T-helper 1 cell treated with Interleukin-12 subunit alpha and Interleukin-12 subunit beta and Interleukin-4 antibody, amounts not matched to agents 30 ng/mL and 1 ng/mL, for 36 hours (primary cell): ENCODE measurements around the gene LRRK1. TPM values are rescaled to one million over a fixed set of nuclear protein-coding genes. Genes with fewer than 3 reads are reported as not detected.
"Not testable (repeated sequence)": the region's sequence is repeated elsewhere in the genome, so short reads cannot be mapped to it uniquely, and the experiment has no call there.

Experiments
- intact Hi-C: fragments of 100-400 bp; cut with micrococcal nuclease; formaldehyde crosslinking; loops from one replicate; pipeline ENCODE4 v1.15.1; 2024
- total RNA-seq: library from RNA; stranded (reverse); gene quantifications from 2 replicates; pipeline ENCODE4 v1.2.3, GENCODE V29; 2022

Gene LRRK1
- total RNA-seq, 1 donor from 2014 or later, result 0.86 TPM

DNA sequence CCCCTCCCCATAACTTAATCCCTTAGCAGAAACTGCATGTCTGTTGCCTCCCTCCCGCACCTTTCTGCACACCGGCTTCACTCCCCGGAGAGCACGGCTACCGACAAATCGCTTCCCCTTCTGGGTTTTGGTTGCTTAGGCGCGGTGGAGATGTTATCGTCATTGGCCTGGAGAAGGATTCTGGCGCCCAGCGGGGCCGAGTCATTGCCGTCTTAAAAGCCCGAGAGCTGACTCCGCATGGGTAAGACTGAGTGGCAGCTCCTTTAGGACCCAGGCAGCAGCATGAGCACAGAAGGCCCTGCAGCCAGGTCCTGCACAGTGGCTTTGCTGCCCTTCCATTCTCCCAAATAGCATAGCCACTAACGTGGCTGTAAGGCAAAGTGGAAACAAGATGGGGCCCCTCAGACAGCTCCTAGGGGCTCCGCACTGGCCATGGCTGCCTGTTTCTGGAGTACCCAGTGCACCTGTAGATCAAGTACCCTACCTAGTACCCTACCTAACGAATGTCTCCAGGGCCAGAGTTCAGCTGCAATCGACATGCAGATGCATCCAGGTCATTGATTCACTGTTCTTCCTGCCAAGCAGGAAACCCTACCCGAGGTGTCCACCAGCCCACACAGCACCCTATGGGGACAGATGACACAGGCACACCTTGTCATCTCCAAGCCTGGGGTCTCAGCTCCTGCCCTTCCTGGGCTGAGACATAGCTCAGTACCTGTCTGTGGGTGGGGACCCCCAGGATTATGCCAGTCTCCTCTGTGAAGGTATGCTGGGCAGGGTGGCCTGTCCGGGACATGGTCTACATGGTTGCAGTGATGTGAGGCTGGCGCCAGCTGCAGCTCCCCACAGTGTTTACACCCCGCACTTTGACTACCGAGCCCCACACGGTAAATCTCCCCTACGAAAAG, 147.6 kb downstream of the LRRK1 start:
- intact Hi-C loops, result no loop called here

GRCh38 chr15:101067660-101068522, 148.7 kb downstream of the LRRK1 start:
- intact Hi-C loops, result no loop called here

GRCh38 chr15:101068523-101068960, 149.4 kb downstream of the LRRK1 start:
- intact Hi-C loops, result no loop called here

- intact Hi-C loops, result no loop called here
Measured at GRCh38 chr15:101068961-101069653, 149.9 kb downstream of the LRRK1 start.

DNA sequence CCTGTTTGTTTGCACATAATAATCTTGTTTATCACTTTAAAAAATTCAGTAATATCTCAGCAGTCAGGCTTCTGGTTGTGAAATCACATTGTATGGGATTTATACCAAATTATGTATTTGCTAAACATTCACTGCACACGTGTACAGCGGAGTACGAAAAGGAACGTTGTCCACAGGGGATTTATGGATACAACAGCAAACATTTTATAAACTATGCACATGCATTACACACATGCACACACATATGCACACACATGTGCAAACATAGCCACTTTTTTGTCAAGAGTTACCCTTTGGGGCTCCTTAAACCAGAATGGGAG, 150.5 kb downstream of the LRRK1 start:
- intact Hi-C loops, result no loop called here

GRCh38 chr15:101070024-101070423, 150.9 kb downstream of the LRRK1 start:
- intact Hi-C loops, result no loop called here

DNA sequence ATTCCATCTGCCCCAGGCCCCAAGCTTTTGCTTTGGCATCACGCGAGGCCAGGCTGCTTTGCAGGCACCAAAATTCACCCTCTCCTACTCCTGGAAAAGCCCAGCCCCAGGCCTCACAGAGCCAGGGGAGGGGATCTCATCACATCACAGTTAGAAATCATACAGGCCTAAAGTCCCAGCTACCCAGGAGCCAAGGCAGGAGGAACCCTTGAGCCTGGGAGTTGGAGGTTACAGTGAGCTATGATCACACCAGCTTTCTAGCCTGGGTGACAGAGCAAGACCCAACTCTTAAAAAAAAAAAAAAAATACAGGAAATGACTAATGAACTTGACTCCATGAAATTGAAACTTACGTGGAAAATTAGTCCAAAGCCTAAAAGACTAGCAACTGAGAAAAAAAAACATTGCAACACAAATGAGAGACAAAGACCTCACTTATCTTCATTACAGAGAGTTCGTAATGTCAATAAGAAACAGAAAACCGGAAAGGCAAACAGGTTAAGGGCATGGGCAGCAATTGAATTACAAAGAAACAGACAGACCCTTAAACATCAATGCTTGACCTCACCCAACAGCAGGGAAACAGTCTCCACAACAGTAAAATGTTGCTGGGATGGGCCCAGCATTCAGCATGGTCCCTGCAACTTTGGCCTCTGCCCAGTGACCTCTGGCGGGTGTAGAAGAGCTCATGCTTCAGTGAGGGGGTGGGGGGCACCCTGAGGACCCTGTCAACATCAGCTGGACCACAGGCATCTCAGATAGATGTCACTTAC, 151.5 kb downstream of the LRRK1 start:
- intact Hi-C loops, result no loop called here

GRCh38 chr15:101071651-101072050, 152.5 kb downstream of the LRRK1 start:
- intact Hi-C loops, result no loop called here

GRCh38 chr15:101072235-101072634, 153.1 kb downstream of the LRRK1 start:
- intact Hi-C loops, result not testable (repeated sequence)

DNA sequence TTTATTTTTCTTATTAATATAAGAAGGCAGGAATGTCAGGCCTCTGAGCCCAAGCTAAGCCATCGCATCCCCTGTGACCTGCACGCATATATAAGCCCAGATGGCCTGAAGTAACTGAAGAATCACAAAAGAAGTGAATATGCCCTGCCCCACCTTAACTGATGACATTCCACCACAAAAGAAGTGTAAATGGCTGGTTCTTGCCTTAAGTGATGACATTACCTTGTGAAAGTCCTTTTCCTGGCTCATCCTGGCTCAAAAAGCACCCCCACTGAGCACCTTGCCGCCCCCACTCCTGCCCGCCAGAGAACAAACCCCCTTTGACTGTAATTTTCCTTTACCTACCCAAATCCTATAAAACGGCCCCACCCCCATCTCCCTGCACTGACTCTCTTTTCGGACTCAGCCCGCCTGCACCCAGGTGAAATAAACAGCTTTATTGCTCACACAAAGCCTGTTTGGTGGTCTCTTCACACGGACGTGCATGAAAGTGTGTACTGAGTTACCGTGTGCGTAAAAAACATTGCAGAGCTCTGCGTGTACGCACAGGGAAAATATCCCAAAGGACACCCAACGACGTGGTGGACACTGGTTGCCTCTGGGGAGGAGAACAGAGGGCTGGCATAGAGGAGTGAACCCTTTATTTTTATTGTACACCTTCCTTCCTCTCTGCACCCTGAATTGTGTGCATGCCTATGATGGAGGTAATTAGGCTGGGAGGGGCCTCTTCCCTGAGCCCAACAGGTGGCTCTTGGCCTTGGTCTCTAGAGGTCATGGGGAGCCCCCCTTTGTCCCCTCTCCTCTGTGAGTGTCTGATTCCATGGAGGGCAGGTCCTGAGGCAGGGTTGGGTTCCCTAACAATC, 158.9 kb downstream of the LRRK1 start:
- intact Hi-C loops, result not testable (repeated sequence)

DNA sequence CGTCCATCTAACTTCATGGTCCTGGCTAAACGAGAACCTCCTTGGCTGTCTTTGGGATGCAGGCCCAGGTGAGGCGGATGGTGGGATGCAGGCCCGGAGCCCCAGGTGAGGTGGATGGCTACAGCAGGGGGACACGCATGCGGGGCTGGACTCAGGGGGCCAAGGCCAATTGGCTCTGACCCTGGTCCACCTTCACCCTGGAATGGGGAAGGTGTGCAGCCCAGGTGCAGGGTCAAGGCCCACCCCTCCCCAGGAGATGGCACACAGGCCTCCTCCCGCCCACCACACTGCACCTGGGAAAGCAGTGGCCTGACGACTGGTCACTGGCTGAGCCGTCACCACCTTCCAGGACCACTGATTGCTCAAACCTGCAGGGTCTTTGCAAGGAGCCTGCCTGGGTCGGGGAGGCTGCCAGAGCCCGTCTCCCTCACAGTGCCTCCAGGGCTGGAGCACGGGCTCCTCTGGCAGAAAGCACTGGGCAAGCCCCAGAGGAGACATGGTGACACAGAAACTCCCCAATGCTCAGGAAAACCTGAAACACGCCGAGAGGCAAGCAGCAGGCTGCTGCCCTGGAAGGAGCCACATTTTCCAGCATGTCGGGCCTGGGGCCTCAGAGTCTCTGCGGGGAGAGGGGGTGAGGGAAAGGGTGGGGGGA, 159.6 kb downstream of the LRRK1 start:
- intact Hi-C loops, result no loop called here

DNA sequence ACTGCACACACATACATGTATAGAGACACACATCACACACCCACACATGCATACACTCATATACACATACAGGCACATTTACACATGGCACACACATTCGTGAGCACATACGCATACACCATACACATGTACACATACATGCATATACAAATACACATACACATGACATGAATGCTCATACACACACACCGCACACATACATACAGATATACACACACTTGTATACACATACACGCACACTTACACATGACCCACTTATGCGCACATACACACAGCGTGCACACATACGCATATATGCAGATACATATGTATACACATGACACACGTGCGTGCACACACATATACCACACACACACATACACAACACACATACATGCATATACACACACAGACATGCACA, 162.7 kb downstream of the LRRK1 start:
- intact Hi-C loops, result no loop called here

DNA sequence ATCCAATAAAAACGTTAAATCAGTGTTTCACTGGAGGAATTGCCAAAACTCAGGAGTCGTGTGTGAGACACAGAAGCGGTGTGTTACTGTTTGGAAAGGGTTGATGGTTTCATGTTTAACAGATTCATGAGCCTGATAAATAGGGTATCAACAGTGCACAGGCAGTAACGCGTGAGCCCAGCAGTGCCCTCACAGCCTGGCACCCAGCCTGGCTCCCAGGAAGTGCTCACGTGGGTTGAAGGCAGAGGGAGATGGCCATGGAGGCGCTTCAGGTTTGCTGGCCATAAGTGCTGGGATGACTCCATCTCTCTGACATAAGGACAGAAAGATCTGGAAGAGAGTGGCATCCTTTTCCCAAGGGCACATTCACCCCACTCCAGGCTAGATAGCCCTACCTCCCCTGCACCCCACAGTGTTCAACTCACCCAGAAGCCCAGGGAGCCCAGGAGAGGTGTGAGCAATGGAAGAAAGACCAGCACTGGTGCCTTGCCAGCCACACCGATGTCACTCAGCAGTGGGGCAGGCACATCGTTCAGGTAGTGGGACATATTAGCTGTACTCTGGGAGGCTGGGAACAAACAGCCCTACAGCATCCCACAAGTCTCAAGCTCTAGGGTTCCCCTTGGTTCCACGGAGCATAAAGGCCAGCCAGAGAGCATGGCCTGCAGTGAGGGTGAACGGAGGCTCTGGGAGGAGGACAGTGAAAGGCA, 164.3 kb downstream of the LRRK1 start:
- intact Hi-C loops, result no loop called here

DNA sequence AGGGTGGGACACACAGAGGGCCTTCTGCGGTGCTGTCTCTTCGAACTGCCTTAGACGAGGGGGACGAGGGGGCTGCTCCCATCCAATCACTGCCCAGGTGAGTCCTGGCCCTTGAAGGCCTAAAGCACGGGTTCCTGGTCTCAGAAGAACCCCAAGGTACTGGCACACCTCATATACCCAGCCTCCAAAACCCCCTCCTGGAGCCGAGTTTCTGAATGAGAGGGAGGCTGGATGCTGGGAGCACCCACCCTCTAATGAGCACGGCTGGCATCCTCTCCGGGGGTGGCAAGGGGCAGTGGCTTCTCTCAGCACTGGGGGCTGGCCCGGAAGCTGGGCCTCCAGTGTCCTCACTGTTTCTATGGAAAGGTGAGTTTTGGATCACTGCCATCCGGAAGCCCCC, 165.6 kb downstream of the LRRK1 start:
- intact Hi-C loops, result no loop called here

GRCh38 chr15:101085311-101085700, 166.1 kb downstream of the LRRK1 start:
- intact Hi-C loops, result no loop called here

- intact Hi-C loops, result no loop called here
Measured at GRCh38 chr15:101086394-101087171, 167.4 kb downstream of the LRRK1 start.

GRCh38 chr15:101087172-101087769, 168.1 kb downstream of the LRRK1 start:
- intact Hi-C loops, result no loop called here

DNA sequence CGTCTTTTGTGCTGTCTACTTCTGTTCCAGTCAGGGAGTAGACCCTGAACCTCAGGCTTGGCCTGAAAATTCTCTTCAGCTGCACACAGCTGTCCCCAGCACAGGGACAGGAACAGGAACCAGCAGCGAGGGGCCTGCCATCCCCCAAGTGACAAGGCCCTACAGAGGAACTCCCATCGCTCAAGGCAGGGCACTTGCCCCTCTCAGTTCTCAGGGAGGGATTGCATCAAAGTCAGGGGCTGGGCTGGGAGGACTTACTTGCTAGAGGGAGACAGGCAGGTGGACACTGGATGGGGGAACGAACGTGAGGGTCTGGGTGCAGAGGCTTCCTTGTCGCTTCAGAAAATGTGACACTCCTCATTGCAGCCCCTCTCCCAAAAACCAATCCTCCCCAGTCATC, 169.1 kb downstream of the LRRK1 start:
- intact Hi-C loops, result loop anchor here (1.0 to 2.0 kb wide), 6 partner anchors 39 to 170 kb away; no protein-coding TSS in a partner anchor
